Measurements from ENCODE around the gene MAPKAPK2.

MAPKAPK2 gene

GRCh38 chr1:206727981-206728696 is 43.4 kb downstream of the MAPKAPK2 start:
- no peak for TF ChIP-seq CTCF (IDR thresholded peaks at IDR 0.05; ENCODE audit: insufficient read depth, missing control alignments)
- DNase-seq (ENCODE audit: insufficient read length, low spot score), result no peak
- no peak for FAIRE-seq

GRCh38 chr1:206728697-206728987 is 43.9 kb downstream of the MAPKAPK2 start:
- DNase-seq (ENCODE audit: insufficient read length, low spot score) (no peak), FAIRE-seq (no peak)
- TF ChIP-seq CTCF (IDR thresholded peaks at IDR 0.05; ENCODE audit: insufficient read depth, missing control alignments), result no peak

- no peak for TF ChIP-seq CTCF (IDR thresholded peaks at IDR 0.05; ENCODE audit: insufficient read depth, missing control alignments)
- no peak for DNase-seq (ENCODE audit: insufficient read length, low spot score)
- no peak for FAIRE-seq
Measured at GRCh38 chr1:206729050-206729449, 44.3 kb downstream of the MAPKAPK2 start.

- FAIRE-seq (no peak), DNase-seq (ENCODE audit: insufficient read length, low spot score) (no peak)
- no peak for TF ChIP-seq CTCF (IDR thresholded peaks at IDR 0.05; ENCODE audit: insufficient read depth, missing control alignments)
Measured at GRCh38 chr1:206729507-206729906, 44.8 kb downstream of the MAPKAPK2 start.

GRCh38 chr1:206732508-206732907 is 47.8 kb downstream of the MAPKAPK2 start:
- no peak for TF ChIP-seq CTCF (IDR thresholded peaks at IDR 0.05; ENCODE audit: insufficient read depth, missing control alignments)
- no peak for DNase-seq (ENCODE audit: insufficient read length, low spot score)
- no peak for FAIRE-seq

- no peak for DNase-seq (ENCODE audit: insufficient read length, low spot score)
- TF ChIP-seq CTCF (IDR thresholded peaks at IDR 0.05; ENCODE audit: insufficient read depth, missing control alignments), result no peak
- FAIRE-seq, result no peak
Measured at GRCh38 chr1:206732992-206733391, 48.3 kb downstream of the MAPKAPK2 start.

- peak; percentile 43 for TF ChIP-seq CTCF (IDR thresholded peaks at IDR 0.05; ENCODE audit: insufficient read depth, missing control alignments)
- no peak for DNase-seq (ENCODE audit: insufficient read length, low spot score)
- no peak for FAIRE-seq
Measured at GRCh38 chr1:206734499-206735142, 49.9 kb downstream of the MAPKAPK2 start.

All from D721Med (cell line).